Mesothelial cell of epicardium (in vitro differentiated cells): ENCODE results near the gene FTL. TPM values are rescaled to one million over a fixed set of nuclear protein-coding genes. Genes with fewer than 3 reads are reported as not detected.
A peak's percentile ranks its signal among the peaks of the same experiment; 100 is the strongest.
"Not testable (repeated sequence)": the region's sequence is repeated elsewhere in the genome, so short reads cannot be mapped to it uniquely, and the experiment has no call there.

ENCODE experiments used
- DNase-seq, 2 experiments: peaks; one replicate each; pipeline ENCODE4 v3.0.0; 2021; ENCODE audit warnings: low spot score in 2 of 2; ENCODE audit not compliant: unreplicated experiment in 2 of 2
- H3K27ac Mint-ChIP-seq: 2 replicates; pipeline ENCODE4 v1.8.0; 2021; ENCODE audit warnings: mixed read lengths
- H3K27me3 Mint-ChIP-seq: 2 replicates; pipeline ENCODE4 v1.8.0; 2021; ENCODE audit warnings: low read depth, mixed read lengths
- H3K36me3 Mint-ChIP-seq: 2 replicates; pipeline ENCODE4 v1.8.0; 2021; ENCODE audit warnings: mixed read lengths
- H3K4me1 Mint-ChIP-seq: 2 replicates; pipeline ENCODE4 v1.8.0; 2021; ENCODE audit warnings: mixed read lengths
- H3K4me3 Mint-ChIP-seq: 2 replicates; pipeline ENCODE4 v1.8.0; 2021; ENCODE audit warnings: mild to moderate bottlenecking, moderate library complexity, mixed read lengths
- H3K9me3 Mint-ChIP-seq: 2 replicates; pipeline ENCODE4 v1.8.0; 2021; ENCODE audit warnings: mixed read lengths
- total RNA-seq: library from RNA; stranded (reverse); gene quantifications from 3 replicates; pipeline ENCODE4 v1.2.1, GENCODE V29; 2021
- TF ChIP-seq, protein P1 (sequence below): fragments of 200-600 bp; sonication (generic); IDR thresholded peaks from one replicate; pipeline ENCODE4 v1.5.0; 2021; ENCODE audit warnings: antibody characterized with exemption; ENCODE audit not compliant: unreplicated experiment

Gene FTL
- total RNA-seq, 1 donor from 2014 or later: 1,064 TPM

DNA sequence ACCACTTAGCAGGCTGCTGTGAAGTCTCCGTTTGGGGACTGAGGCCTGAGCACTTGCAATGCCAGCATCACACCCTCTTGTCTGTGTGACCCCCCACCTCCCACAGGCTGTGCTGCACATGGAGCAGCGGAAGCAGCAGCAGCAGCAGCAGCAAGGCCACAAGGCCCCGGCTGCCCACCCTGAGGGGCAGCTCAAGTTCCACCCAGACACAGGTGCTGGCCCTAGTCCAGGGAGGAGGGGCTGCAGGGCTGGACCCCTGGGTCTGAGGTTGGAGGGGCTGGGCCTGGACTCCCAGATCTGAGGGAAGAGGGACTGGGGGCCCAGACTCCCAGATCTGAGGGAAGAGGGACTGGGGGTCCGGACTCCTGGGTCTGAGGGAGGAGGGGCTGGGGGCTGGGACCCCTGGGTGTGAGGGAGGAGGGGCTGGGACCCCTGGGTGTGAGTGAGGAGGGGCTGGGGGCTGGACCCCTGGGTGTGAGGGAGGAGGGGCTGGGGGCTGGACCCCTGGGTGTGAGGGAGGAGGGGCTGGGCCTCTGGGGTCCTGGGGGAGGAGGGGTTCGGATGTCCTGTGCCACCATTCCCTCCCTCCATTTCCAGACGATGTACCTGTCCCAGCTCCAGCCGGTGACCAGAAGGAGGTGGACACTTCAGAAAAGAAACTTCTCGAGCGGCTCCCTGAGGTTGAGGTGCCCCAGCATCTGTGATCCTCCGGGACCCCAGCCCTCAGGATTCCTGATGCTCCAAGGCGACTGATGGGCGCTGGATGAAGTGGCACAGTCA is 43.2 kb upstream of the FTL start:
- Mint-ChIP-seq H3K36me3 (peaks cover 18% of the 10 kb centered on the region), H3K4me1 (peaks cover 6% of the 10 kb centered on the region), H3K27ac (no peak overlapping the region), H3K4me3 (no peak overlapping the region), H3K27me3 (no peaks in the 10 kb centered on the region), H3K9me3 (no peaks in the 10 kb centered on the region)
- DNase-seq: no peak
- TF ChIP-seq, protein P1, sequence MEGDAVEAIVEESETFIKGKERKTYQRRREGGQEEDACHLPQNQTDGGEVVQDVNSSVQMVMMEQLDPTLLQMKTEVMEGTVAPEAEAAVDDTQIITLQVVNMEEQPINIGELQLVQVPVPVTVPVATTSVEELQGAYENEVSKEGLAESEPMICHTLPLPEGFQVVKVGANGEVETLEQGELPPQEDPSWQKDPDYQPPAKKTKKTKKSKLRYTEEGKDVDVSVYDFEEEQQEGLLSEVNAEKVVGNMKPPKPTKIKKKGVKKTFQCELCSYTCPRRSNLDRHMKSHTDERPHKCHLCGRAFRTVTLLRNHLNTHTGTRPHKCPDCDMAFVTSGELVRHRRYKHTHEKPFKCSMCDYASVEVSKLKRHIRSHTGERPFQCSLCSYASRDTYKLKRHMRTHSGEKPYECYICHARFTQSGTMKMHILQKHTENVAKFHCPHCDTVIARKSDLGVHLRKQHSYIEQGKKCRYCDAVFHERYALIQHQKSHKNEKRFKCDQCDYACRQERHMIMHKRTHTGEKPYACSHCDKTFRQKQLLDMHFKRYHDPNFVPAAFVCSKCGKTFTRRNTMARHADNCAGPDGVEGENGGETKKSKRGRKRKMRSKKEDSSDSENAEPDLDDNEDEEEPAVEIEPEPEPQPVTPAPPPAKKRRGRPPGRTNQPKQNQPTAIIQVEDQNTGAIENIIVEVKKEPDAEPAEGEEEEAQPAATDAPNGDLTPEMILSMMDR: no peak

DNA sequence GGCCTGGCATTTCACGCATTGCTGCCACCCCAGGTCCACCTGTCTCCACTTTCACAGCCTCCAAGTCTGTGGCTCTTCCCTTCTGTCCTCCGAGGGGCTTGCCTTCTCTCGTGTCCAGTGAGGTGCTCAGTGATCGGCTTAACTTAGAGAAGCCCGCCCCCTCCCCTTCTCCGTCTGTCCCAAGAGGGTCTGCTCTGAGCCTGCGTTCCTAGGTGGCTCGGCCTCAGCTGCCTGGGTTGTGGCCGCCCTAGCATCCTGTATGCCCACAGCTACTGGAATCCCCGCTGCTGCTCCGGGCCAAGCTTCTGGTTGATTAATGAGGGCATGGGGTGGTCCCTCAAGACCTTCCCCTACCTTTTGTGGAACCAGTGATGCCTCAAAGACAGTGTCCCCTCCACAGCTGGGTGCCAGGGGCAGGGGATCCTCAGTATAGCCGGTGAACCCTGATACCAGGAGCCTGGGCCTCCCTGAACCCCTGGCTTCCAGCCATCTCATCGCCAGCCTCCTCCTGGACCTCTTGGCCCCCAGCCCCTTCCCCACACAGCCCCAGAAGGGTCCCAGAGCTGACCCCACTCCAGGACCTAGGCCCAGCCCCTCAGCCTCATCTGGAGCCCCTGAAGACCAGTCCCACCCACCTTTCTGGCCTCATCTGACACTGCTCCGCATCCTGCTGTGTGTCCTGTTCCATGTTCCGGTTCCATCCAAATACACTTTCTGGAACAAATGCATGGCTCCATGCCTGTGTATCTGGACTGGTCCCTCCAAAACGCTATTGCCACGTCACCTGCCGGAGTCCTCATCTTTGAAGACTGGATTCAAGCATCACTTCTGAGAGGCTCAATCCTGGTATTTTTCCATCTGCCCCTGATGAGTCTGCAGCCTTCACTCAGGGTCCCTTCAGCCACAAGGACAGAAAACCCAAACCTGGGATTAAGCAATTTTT is 42.3 kb upstream of the FTL start:
- Mint-ChIP-seq H3K9me3 (no peaks in the 10 kb centered on the region), H3K36me3 (peaks cover 18% of the 10 kb centered on the region), H3K27me3 (no peaks in the 10 kb centered on the region), H3K27ac (no peak overlapping the region), H3K4me1 (peaks cover 8% of the 10 kb centered on the region), H3K4me3 (no peak overlapping the region)
- TF ChIP-seq, protein P1: no peak
- no peak for DNase-seq

DNA sequence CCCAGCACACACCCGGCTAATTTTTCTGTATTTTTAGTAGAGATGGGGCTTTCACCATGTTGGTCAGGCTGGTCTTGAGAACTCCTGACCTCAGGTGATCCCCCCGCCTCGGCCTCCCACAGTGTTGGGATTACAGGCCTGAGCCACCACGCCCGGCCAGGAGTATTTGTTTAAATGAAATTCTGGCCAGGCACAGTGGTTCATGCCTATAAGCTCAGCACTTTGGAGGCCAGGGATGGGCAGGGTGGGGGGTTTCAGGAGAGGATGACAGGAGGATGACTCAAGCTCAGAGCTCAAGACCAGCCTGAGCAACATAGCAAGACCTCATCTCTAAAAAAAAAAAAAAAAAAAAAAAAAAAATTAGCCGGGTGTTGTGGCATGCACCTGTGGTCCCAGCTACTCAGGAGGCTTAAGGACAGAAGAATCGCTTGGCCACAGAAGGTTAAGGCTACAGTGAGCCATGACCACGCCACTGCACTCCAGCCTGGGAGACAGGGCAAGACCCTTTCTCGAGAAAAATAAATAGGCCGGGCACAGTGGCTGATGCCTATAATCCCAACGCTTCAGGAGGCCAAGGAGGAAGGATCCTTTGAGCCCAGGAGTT is 39.8 kb upstream of the FTL start:
- DNase-seq: no peak
- H3K9me3 Mint-ChIP-seq: no peaks in the 10 kb centered on the region
- H3K4me1 Mint-ChIP-seq: peaks cover 8% of the 10 kb centered on the region
- H3K27ac Mint-ChIP-seq: no peak overlapping the region
- H3K36me3 Mint-ChIP-seq: peaks cover 12% of the 10 kb centered on the region
- TF ChIP-seq, protein P1: no peak
- no peak overlapping the region for H3K4me3 Mint-ChIP-seq
- no peaks in the 10 kb centered on the region for H3K27me3 Mint-ChIP-seq

DNA sequence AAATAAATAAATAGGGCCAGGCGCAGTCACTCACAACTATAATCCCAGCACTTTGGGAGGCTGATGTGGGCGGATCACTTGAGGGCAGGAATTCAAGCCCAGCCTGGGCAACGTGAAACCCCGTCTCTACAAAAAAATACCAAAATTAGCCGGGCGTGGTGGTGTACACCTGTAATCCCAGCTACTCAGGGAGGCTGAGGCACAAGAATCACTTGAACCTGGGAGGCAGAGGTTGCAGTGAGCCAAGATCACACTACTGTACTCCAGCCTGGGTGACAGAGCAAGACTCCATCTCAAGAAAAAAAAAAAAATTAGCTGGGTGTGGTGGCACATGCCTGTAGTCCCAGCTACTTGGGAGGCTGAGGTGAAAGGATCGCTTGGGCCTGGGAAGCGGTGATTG is 39.2 kb upstream of the FTL start:
- H3K27me3 Mint-ChIP-seq, H3K9me3 Mint-ChIP-seq, DNase-seq, H3K4me3 Mint-ChIP-seq, H3K27ac Mint-ChIP-seq, H3K4me1 Mint-ChIP-seq: not testable (repeated sequence)
- peaks cover 12% of the 10 kb centered on the region for H3K36me3 Mint-ChIP-seq

DNA sequence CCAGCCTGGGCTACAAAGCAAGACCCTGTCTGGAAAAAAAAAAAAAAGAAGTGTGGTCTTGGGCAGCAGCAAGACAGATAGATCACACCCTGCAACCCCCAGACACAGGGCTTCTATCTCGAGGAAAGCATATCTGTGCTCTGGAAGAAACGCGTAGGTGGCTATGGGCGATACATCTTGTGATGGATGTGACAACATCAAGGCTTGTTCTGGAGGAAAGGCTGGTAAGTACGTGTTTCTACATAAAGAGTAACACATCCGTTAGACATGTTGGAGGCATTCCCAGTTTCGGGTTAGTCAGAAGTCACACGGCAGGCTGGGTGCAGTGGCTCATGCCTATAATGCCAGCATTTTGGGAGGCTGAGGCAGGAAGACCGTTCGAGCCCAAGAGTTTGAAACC is 38.2 kb upstream of the FTL start:
- peak overlapping the region; percentile 91 for H3K27ac Mint-ChIP-seq
- no peaks in the 10 kb centered on the region for H3K9me3 Mint-ChIP-seq
- TF ChIP-seq, protein P1: no peak
- H3K27me3 Mint-ChIP-seq: peaks cover under 1% of the 10 kb centered on the region
- no peak overlapping the region for H3K4me3 Mint-ChIP-seq
- H3K36me3 Mint-ChIP-seq: peaks cover 9% of the 10 kb centered on the region
- peaks cover 8% of the 10 kb centered on the region for H3K4me1 Mint-ChIP-seq
- DNase-seq: peak in 1 of 2 experiments; percentile 47

DNA sequence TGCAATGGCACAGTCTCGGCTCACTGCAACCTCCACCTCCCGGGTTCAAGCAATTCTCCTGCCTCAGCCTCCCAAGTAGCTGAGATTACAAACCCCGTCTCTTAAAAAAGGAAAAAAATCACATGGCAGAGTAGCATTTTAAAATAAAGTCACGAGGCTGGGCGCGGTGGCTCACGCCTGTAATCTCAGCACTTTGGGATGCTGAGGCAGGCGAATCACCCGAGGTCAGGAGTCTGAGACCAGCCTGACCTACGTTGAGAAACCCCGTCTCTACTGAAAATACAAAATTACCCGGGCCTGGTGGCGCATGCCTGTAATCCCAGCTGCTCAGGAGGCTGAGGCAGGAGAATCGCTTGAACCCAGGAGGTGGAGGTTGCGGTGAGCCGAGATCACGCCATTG is 37.4 kb upstream of the FTL start:
- H3K36me3 Mint-ChIP-seq, H3K27me3 Mint-ChIP-seq: not testable (repeated sequence)

More for the DNA sequence above, 37.4 kb upstream of the FTL start:
- DNase-seq, H3K4me3 Mint-ChIP-seq, H3K9me3 Mint-ChIP-seq, H3K4me1 Mint-ChIP-seq, H3K27ac Mint-ChIP-seq: not testable (repeated sequence)
